ENCODE measurements around the gene RS1.

Gene RS1

DNA sequence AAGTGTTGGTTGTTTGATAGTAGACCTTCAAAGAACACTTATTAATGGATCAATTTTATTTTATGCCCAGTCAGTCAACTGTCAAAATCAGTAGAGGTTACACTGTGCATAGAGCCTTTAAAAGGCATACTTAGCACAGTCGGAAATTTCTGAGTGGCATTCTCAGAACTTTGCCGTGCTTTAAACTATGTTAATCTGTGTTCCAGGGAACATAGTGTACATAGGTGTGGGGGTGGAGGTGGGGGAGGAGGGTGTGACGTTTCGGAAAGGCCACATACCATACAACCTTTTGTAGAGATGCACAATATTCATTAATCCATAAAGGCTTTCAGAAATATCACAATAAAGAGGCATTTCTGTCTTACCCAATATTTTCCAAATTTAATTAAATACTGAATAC, 75.8 kb downstream of the RS1 start:
- DNase-seq, result no peak

DNA sequence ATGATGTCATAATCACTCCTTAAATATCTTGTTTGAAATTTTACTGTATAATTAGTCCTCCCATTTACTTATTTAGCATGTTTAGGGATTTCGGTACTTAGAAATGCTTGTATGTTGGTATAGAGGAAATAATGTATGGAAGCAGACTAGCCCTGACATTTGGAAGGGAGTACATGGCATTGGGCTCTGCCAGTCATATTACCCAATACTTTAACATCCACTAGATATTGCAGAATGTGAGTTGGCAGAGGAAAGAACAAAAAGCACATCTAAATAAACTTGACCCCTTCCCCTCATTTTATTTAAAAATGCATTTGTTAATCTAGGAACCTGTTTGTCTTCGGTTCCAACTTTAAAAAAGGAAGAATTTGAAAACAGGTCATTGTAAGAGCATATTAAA, 77.8 kb downstream of the RS1 start:
- no peak for DNase-seq

DNA sequence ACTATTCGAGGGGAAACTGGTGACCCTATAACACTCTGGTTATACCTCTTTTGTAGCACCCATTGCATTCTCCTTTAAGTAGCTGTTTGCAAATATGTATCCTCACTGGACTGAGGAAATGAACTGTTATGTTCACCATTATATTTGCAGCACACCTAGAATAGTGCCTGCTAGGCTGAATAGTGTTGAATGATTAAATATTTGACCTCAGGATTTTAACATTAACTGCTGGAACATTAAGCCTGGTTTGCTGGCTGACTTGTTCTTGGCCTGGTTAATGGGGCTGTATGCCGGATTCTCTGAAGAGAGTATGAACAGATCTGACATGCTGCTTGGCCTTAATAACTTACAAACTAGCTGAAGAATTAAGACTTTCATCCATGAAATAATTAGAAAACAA, 80.1 kb downstream of the RS1 start:
- DNase-seq, result no peak
